OCI-LY7 (cell line): ENCODE measurements around the gene RNF213. TPM values are rescaled to one million over a fixed set of nuclear protein-coding genes. Genes with fewer than 3 reads are reported as not detected.

Experiments
- BruUV-seq: library from RNA; stranded (reverse); fragments of 400-500 nt; replicated peaks from 2 replicates; lab custom pipeline; 2021; lab: Mats Ljungman, UMichigan
- CTCF ChIA-PET: fragments of 300-600 bp; sonication (Branson Sonifier 250); formaldehyde crosslinking; loops from one replicate; lab custom pipeline; 2022; ENCODE audit warnings: antibody characterized with exemption; ENCODE audit not compliant: unreplicated experiment; lab: Charles Lee
- POLR2A ChIA-PET: fragments of 300-600 bp; sonication (Branson Sonifier 250); formaldehyde crosslinking; loops from one replicate; lab custom pipeline; 2022; ENCODE audit warnings: antibody characterized with exemption; lab: Charles Lee
- DNase-seq: peaks from one replicate; pipeline ENCODE4 v3.0.0-alpha.2; 2015; ENCODE audit warnings: low spot score
- H2AFZ ChIP-seq: fragments of 200-600 bp; sonication (generic), shearing (Covaris generic); 2 replicates; pipeline ENCODE4 v1.6.1; 2014; ENCODE audit warnings: mild to moderate bottlenecking, antibody characterized with exemption, low read length, moderate library complexity
- H3K27ac ChIP-seq: fragments of 200-600 bp; sonication (generic); 2 replicates; pipeline ENCODE4 v1.5.1; 2014; ENCODE audit warnings: mixed run types, low read depth, mild to moderate bottlenecking, moderate library complexity, low read length, inconsistent platforms; ENCODE audit not compliant: poor library complexity, severe bottlenecking
- H3K36me3 ChIP-seq: fragments of 200-600 bp; sonication (generic); 2 replicates; pipeline ENCODE4 v1.6.1; 2014; ENCODE audit warnings: mild to moderate bottlenecking, antibody characterized with exemption, low read length, moderate library complexity, mixed read lengths; ENCODE audit not compliant: insufficient read depth
- H3K4me1 ChIP-seq: fragments of 200-600 bp; sonication (generic); 2 replicates; pipeline ENCODE4 v1.5.1; 2014; ENCODE audit warnings: mild to moderate bottlenecking, low read length; ENCODE audit not compliant: insufficient read depth, poor library complexity, severe bottlenecking
- H3K4me2 ChIP-seq: fragments of 200-600 bp; sonication (generic); 2 replicates; pipeline ENCODE4 v1.6.1; 2014; ENCODE audit warnings: mild to moderate bottlenecking, low read length
- H3K4me3 ChIP-seq: fragments of 200-600 bp; sonication (generic); 2 replicates; pipeline ENCODE4 v1.5.1; 2014; ENCODE audit warnings: mild to moderate bottlenecking, low read depth, low read length; ENCODE audit not compliant: poor library complexity, severe bottlenecking
- H3K79me2 ChIP-seq: fragments of 200-600 bp; sonication (generic); 2 replicates; pipeline ENCODE4 v1.6.1; 2016; ENCODE audit warnings: low read depth, mild to moderate bottlenecking, low read length, moderate library complexity, mixed read lengths; ENCODE audit not compliant: insufficient read depth
- H3K9me2 ChIP-seq: fragments of 200-600 bp; sonication (generic); 2 replicates; pipeline ENCODE4 v1.6.1; 2016; ENCODE audit warnings: mild to moderate bottlenecking, low read length, mixed read lengths; ENCODE audit not compliant: insufficient read depth
- H3K9me3 ChIP-seq: fragments of 200-600 bp; sonication (generic); 2 replicates; pipeline ENCODE4 v1.6.1; 2014; ENCODE audit warnings: mild to moderate bottlenecking, mixed run types, low read length, mixed read lengths
- H4K20me1 ChIP-seq: fragments of 200-600 bp; sonication (generic); 2 replicates; pipeline ENCODE4 v1.6.1; 2014; ENCODE audit warnings: mild to moderate bottlenecking, antibody characterized with exemption, low read length, moderate library complexity, mixed read lengths; ENCODE audit not compliant: insufficient read depth
- CTCF ChIP-seq: fragments of 200-600 bp; sonication (generic); conservative IDR thresholded peaks from 2 replicates; pipeline ENCODE4 v1.5.1; 2014; ENCODE audit warnings: mild to moderate bottlenecking, antibody characterized with exemption, low read length, moderate library complexity, mixed read lengths
- EZH2phosphoT487 ChIP-seq: fragments of 200-600 bp; sonication (generic); IDR thresholded peaks from 2 replicates; pipeline ENCODE4 v1.6.1; 2018; ENCODE audit warnings: low read depth, borderline replicate concordance, mild to moderate bottlenecking, mixed run types, antibody characterized with exemption, low read length, moderate library complexity, mixed read lengths
- intact Hi-C: fragments of 100-400 bp; cut with micrococcal nuclease; formaldehyde crosslinking; loops from one replicate; pipeline ENCODE4 v1.10.0; 2022; ENCODE audit not compliant: unreplicated experiment
- total RNA-seq, 2 experiments: library from RNA; depleted of rRNA in 1 of 2; stranded (reverse); fragments of >200 nt in 1 of 2; shearing (Covaris generic) in 1 of 2; gene quantifications; 2 replicates each; pipeline ENCODE4 v1.2.3, GENCODE V29; 2014 to 2022

Gene RNF213
- total RNA-seq, 2 experiments from 2014 or later: 58.8 to 68.6 TPM

DNA sequence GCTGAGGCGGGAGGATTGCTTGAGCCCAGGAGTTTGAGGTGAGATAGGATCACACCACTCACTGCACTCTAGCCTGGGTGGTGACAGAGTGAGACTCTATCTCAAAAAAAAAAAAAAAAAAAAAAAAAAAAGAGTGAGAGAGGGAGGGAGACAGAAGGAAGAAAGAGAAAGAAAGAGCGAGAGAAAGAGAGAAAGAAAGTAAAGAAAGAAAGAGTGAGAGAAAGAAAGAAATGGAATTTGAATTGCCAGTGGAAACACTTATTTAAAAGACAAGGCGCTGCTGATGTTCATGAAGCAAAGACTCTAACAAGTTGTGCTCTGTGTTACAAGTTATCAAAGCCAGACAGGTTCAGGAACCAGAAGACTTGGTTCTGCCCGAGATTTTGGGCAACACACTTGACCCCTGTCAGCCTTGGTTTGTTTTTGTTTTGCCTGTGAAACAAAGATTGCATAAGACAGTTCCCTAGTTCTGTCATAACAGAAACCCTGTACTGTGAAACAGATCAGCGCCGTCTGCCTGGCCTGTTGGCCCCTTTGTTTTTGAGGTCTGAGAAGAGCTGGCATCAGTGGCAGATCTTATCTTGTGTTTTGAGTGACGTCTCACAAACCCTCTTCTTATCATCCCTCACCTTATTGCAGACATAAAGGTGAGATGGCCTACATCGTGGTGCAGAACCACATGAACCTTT lies 98.9 kb downstream of the RNF213 start:
- TF ChIP-seq EZH2phosphoT487: no peak
- TF ChIP-seq CTCF: no peak
- CTCF ChIA-PET: no interaction called here
- intact Hi-C loops: no loop called here

GRCh38 chr17:80360396-80360795 lies 99.7 kb downstream of the RNF213 start:
- no peaks in the 10 kb centered on the region for H3K4me1 ChIP-seq
- H3K4me2 ChIP-seq: no peak overlapping the region
- no peaks in the 10 kb centered on the region for H4K20me1 ChIP-seq
- POLR2A ChIA-PET: no interaction called here
- H2AFZ ChIP-seq: no peak overlapping the region
- DNase-seq: no peak
- TF ChIP-seq CTCF (no peak), EZH2phosphoT487 (no peak)
- BruUV-seq: no TSS peak
- H3K9me3 ChIP-seq: no peaks in the 10 kb centered on the region
- peaks cover 22% of the 10 kb centered on the region for H3K36me3 ChIP-seq
- H3K4me3 ChIP-seq: no peak overlapping the region
- CTCF ChIA-PET: no interaction called here
- intact Hi-C loops: no loop called here
- no peak overlapping the region for H3K27ac ChIP-seq
- no peaks in the 10 kb centered on the region for H3K79me2 ChIP-seq
- no peaks in the 10 kb centered on the region for H3K9me2 ChIP-seq

More for the DNA sequence above, 98.9 kb downstream of the RNF213 start:
- H3K9me3 ChIP-seq: no peaks in the 10 kb centered on the region
- H2AFZ ChIP-seq: no peak overlapping the region
- H3K79me2 ChIP-seq: no peaks in the 10 kb centered on the region
- BruUV-seq: no TSS peak
- H3K36me3 ChIP-seq: peaks cover 22% of the 10 kb centered on the region
- H3K27ac ChIP-seq: no peak overlapping the region
- POLR2A ChIA-PET: interaction anchor here (0.6 kb wide), 1 partner anchor 252 kb away, joined by 4 read pairs; no protein-coding TSS in a partner anchor
- no peak overlapping the region for H3K4me3 ChIP-seq
- H4K20me1 ChIP-seq: no peaks in the 10 kb centered on the region
- no peak for DNase-seq
- no peaks in the 10 kb centered on the region for H3K9me2 ChIP-seq
- H3K4me2 ChIP-seq: no peak overlapping the region
- no peaks in the 10 kb centered on the region for H3K4me1 ChIP-seq

DNA sequence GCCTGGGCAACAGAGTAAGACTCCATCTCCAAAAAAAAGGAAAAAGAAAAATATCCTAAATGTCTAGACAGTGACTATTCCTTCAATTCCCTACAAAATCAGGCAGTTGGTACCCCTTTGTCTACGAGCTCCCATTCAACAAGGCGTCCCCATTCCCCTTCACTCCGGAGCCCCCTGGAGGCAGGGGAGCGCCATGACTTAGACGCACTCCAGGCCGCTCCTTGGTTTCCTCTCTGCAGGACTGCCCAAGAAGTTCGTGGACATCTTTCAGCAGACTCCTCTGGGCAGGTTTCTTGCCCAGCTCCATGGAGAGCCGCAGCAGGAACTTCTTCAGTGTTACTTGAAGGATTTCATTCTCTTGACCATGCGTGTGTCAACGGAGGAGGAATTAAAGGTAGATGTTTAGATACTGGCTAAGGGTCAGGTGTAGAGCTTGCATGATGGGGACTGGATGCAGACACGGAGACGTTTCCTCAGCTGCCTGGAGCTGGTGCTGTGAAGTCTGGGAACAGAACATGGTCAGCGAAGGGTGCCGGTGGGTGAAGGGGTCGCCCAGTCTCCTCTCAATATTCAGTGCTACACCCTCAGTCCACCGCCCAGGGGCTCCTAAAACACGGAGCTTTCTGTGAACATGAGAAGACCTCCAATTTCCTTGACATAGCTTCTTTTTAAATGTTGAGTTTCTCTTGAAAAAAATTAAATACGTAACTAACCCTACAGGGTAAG lies 101.0 kb downstream of the RNF213 start:
- Histone ChIP-seq H3K79me2 (no peaks in the 10 kb centered on the region), H3K27ac (no peak overlapping the region), H3K9me2 (no peaks in the 10 kb centered on the region), H3K36me3 (peaks cover 22% of the 10 kb centered on the region), H4K20me1 (no peaks in the 10 kb centered on the region), H3K4me2 (no peak overlapping the region), H3K9me3 (no peaks in the 10 kb centered on the region), H3K4me3 (no peak overlapping the region), H2AFZ (no peak overlapping the region), H3K4me1 (no peaks in the 10 kb centered on the region)
- no TSS peak for BruUV-seq
- intact Hi-C loops: no loop called here
- TF ChIP-seq EZH2phosphoT487 (no peak), CTCF (peak; percentile 77)
- ChIA-PET POLR2A (no interaction called here), CTCF (no interaction called here)
- DNase-seq: peak; percentile 27
